K562 (cell line): ENCODE data around the gene SEZ6. TPM values are rescaled to one million over a fixed set of nuclear protein-coding genes. Genes with fewer than 3 reads are reported as not detected.

Experiments used
- ATAC-seq: fragments of 200-7000 bp; cut with Tn5 transposase; 3 replicates; pipeline ENCODE4 v1.9.1; 2020; ENCODE audit warnings: moderate library complexity
- BruUV-seq: library from RNA; stranded (reverse); fragments of 400-500 nt; replicated peaks from 2 replicates; lab custom pipeline; 2021; lab: Mats Ljungman, UMichigan
- CTCF ChIA-PET: fragments of 300-600 bp; formaldehyde crosslinking; extraction: SDS; loops from one replicate; lab custom pipeline; 2021; ENCODE audit warnings: low intra/inter-chr PET ratio; lab: Yijun Ruan, JAX
- POLR2A ChIA-PET: fragments of 300-600, 350-650 bp; sonication (Branson Sonifier 250); formaldehyde crosslinking; extraction: SDS; loops from one replicate; lab custom pipeline; 2021; ENCODE audit warnings: antibody characterized with exemption, inconsistent platforms; lab: Yijun Ruan, JAX
- DNase-seq, 4 experiments: peaks; one replicate each; pipeline versions ENCODE4 v3.0.0 to v3.0.0-alpha.2; 2011 to 2018; ENCODE audit warnings: low spot score in 3 of 4, mixed read lengths in 3 of 4; ENCODE audit errors: extremely low read depth in 1 of 4
- FAIRE-seq: peaks from 2 replicates; lab custom pipeline; 2011; peaks lifted over from hg19 to GRCh38; lab: Jason Lieb, UNC
- H2AFZ ChIP-seq: 2 replicates; pipeline ENCODE4 v1.6.0; 2011; ENCODE audit warnings: low read depth, low read length, control low read depth, inconsistent platforms
- H3K27ac ChIP-seq: fragments of 200-600 bp; 3 replicates; pipeline ENCODE4 v1.8.0; 2011; ENCODE audit warnings: low read depth, mild to moderate bottlenecking, control low read depth, inconsistent platforms, low read length, moderate library complexity, mixed read lengths; ENCODE audit errors: extremely low read depth
- H3K27me3 ChIP-seq, 2 experiments: fragments of 300-600 bp in 1 of 2; 2 replicates in 1 of 2; 3 replicates in 1 of 2; pipeline versions ENCODE4 v1.6.0 to v1.8.0; 2011; ENCODE audit warnings: inconsistent platforms in 2 of 2, low read length in 2 of 2, mild to moderate bottlenecking in 1 of 2, mixed read lengths in 1 of 2, moderate library complexity in 1 of 2; ENCODE audit not compliant: control insufficient read depth in 2 of 2, insufficient read depth in 2 of 2
- H3K36me3 ChIP-seq: fragments of 300-600 bp; 3 replicates; pipeline ENCODE4 v1.8.0; 2011; ENCODE audit warnings: mild to moderate bottlenecking, low read length, inconsistent platforms; ENCODE audit not compliant: control insufficient read depth, insufficient read depth
- H3K4me1 ChIP-seq, 2 experiments: fragments of 200-600 bp in 1 of 2; replicated peaks in 1 of 2; 2 replicates in 1 of 2; 3 replicates in 1 of 2; pipeline versions ENCODE4 v1.5.1 to v1.8.0; 2011; ENCODE audit warnings: inconsistent platforms in 2 of 2, low read length in 2 of 2, mild to moderate bottlenecking in 1 of 2, mixed read lengths in 1 of 2, moderate library complexity in 1 of 2; ENCODE audit not compliant: control insufficient read depth in 2 of 2, insufficient read depth in 2 of 2
- H3K4me2 ChIP-seq: 2 replicates; pipeline ENCODE4 v1.6.1; 2011; ENCODE audit warnings: low read length, control low read depth, inconsistent platforms, mixed read lengths; ENCODE audit not compliant: insufficient read depth
- H3K4me3 ChIP-seq: fragments of 200-600 bp; sonication (generic), shearing (Covaris generic); 2 replicates; pipeline ENCODE4 v1.5.1; 2016; ENCODE audit warnings: control low read depth, inconsistent platforms
- H3K79me2 ChIP-seq: fragments of 200-600 bp; 3 replicates; pipeline ENCODE4 v1.8.0; 2011; ENCODE audit warnings: low read length, inconsistent platforms; ENCODE audit not compliant: control insufficient read depth, insufficient read depth
- H3K9ac ChIP-seq, 2 experiments: 2 replicates each; pipeline versions ENCODE4 v1.6.0 to v1.6.1; 2011; ENCODE audit warnings: low read depth in 2 of 2, low read length in 2 of 2, control low read depth in 1 of 2, inconsistent platforms in 1 of 2, mild to moderate bottlenecking in 1 of 2, mixed read lengths in 1 of 2; ENCODE audit not compliant: insufficient read depth in 1 of 2
- H3K9me1 ChIP-seq: one replicate; pipeline ENCODE4 v1.6.0; 2011; ENCODE audit warnings: inconsistent platforms, mild to moderate bottlenecking, low read length, moderate library complexity; ENCODE audit not compliant: control insufficient read depth, insufficient read depth
- H3K9me3 ChIP-seq: replicated peaks from 2 replicates; pipeline ENCODE4 v1.5.1; 2011; ENCODE audit warnings: low read depth, low read length, inconsistent platforms; ENCODE audit not compliant: control insufficient read depth, insufficient read depth
- H4K20me1 ChIP-seq: replicated peaks from 2 replicates; pipeline ENCODE4 v1.6.1; 2011; ENCODE audit warnings: low read length, inconsistent platforms, mixed read lengths; ENCODE audit not compliant: control insufficient read depth, insufficient read depth
- BHLHE40 ChIP-seq: IDR thresholded peaks from 2 replicates; pipeline ENCODE4 v1.6.1; 2011; ENCODE audit warnings: low read length, improper control_type of control experiment
- CHD1 ChIP-seq: fragments of 200-600 bp; sonication (generic); IDR thresholded peaks from one replicate; pipeline ENCODE4 v1.6.1; 2012; ENCODE audit warnings: mild to moderate bottlenecking, moderate library complexity, low read length, inconsistent platforms
- EGR1 ChIP-seq: fragments of 450-650 bp; conservative IDR thresholded peaks from 2 replicates; pipeline ENCODE4 v1.6.1; 2017; ENCODE audit warnings: mild to moderate bottlenecking
- FUS ChIP-seq: fragments of 200-400 bp; formaldehyde crosslinking; optimal IDR thresholded peaks from 2 replicates; pipeline ENCODE3; 2017; ENCODE audit warnings: low read depth, low read length
- ILF3 ChIP-seq: fragments of 450-650 bp; IDR thresholded peaks from 2 replicates; pipeline ENCODE4 v1.6.1; 2018; ENCODE audit warnings: antibody characterized with exemption, mild to moderate bottlenecking, moderate library complexity, borderline replicate concordance
- KLF6 ChIP-seq: fragments of 250-450 bp; sonication (Bioruptor Pico); IDR thresholded peaks from 2 replicates; pipeline ENCODE4 v1.4.0; 2020; ENCODE audit warnings: mild to moderate bottlenecking, moderate library complexity, borderline replicate concordance
- NEUROD1 ChIP-seq: fragments of 150-350 bp; IDR thresholded peaks from 2 replicates; pipeline ENCODE4 v1.6.1; 2014; ENCODE audit warnings: borderline replicate concordance, low read length, low read depth; ENCODE audit not compliant: partially characterized antibody
- WGBS: fragments of 100-300 bp; shearing (Covaris generic); methylation state at CpG from one replicate; pipeline ENCODE4 v1.1.6; 2016; ENCODE audit warnings: low coverage, mixed read lengths; ENCODE audit not compliant: insufficient coverage; ENCODE audit errors: missing lambda C conversion rate; 5-methylcytosine and 5-hydroxymethylcytosine counted together
- in situ Hi-C: fragments of 300-500 bp; cut with MboI; formaldehyde crosslinking; loops from 4 replicates; pipeline ENCODE4 v1.15.0; 2018; ENCODE audit warnings: inconsistent platforms, mixed read lengths
- intact Hi-C: fragments of 100-400 bp; cut with micrococcal nuclease; formaldehyde crosslinking; loops from 2 replicates; pipeline ENCODE4 v1.14.2; 2022
- polyA plus RNA-seq, 8 experiments: library from polyadenylated mRNA; depleted of rRNA in 4 of 8; stranded (reverse) in 5 of 8; unstranded in 3 of 8; fragments of >200 nt; fragmentation: Nextera tagmentation in 2 of 8; fragmentation: Illumina TruSeq in 1 of 8; extraction: Ambion mirVana in 2 of 8; extraction: Trizol in 1 of 8; gene quantifications; 2 replicates each; pipeline versions ENCODE4 v1.2.1 to v1.2.3, GENCODE V29; 2011 to 2014; ENCODE audit warnings: inconsistent platforms in 1 of 8, missing spikeins in 1 of 8
- total RNA-seq, 7 experiments: library from RNA; depleted of rRNA in 6 of 7; stranded (reverse); fragments of >200 nt in 6 of 7; fragmentation: Illumina TruSeq in 2 of 7; extraction: Trizol in 2 of 7; gene quantifications; 2 replicates each; pipeline versions ENCODE4 v1.2.1 to v1.2.3, GENCODE V29; 2011 to 2021; ENCODE audit warnings: low replicate concordance in 1 of 7
- TF ChIP-seq, protein P1 (sequence below): IDR thresholded peaks from 3 replicates; pipeline ENCODE4 v1.6.1; 2011; ENCODE audit warnings: borderline replicate concordance, mild to moderate bottlenecking, moderate library complexity; ENCODE audit not compliant: insufficient read length; ENCODE audit errors: extremely low read depth
- TF ChIP-seq, protein P2 (sequence below), 2 experiments: fragments of 250-450 bp in 1 of 2; fragments of 450-650 bp in 1 of 2; sonication (Bioruptor Pico) in 1 of 2; IDR thresholded peaks; 2 replicates each; pipeline versions ENCODE4 v1.6.1 to v1.8.0; 2016 to 2021; ENCODE audit warnings: mild to moderate bottlenecking in 2 of 2, moderate library complexity in 2 of 2, missing compliant biosample characterization in 1 of 2, missing genetic modification characterization in 1 of 2
- TF ChIP-seq, protein P3 (sequence below): fragments of 450-650 bp; IDR thresholded peaks from 2 replicates; pipeline ENCODE4 v1.6.1; 2016

The SEZ6 gene
- total and polyA plus RNA-seq, 9 of the 15 experiments (the other 6 are each of a cell fraction or from before 2014, with no cell fraction given) = not detected

DNA sequence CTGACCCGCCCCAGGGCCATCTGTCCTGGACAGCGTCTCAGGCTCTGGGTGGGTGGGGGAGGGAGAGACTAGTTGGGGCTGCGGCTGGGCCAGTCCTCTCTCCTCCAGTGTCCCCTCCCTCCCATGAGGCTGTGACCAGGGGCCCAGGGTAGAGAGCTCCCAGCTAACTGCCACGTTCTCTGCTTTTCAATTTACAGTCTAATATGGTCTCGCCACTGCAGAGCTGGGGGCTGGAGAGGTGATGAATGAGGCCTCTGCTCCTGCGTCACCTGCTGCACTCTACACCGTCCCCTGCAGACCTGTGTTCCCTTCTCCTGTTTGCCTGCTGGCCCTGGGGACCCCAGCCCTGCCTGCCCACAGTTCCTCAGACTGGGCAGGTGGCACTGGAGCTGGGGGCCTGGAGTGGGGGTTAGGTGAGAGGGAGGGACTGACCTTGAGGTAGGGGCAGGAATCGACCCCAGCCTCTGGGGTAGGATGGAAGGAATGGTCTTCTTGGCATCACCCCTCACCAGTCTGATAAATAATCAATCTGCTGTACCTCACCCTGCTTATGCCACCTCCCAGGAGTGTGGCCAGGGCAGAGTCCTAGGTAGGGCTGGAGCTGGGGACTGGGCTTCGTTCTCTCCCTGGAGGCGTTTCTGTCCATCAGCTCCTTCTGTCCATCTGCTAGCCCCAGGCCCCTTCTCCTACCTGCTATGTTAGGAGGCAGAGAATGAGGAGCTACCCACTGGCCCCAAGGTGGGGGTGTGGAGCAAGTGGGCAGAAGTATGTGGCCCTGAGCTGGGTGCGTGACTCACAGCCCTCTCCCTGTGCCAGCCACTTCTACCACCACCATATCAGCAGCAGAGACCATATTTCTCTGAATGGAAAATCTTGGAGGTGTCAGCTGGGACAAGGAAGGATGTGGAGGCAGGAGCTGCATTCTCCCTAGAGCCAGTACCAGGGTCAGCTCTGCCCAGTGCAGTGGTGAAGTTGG lies 12.9 kb downstream of the SEZ6 start (continued):
- TF ChIP-seq, protein P1, sequence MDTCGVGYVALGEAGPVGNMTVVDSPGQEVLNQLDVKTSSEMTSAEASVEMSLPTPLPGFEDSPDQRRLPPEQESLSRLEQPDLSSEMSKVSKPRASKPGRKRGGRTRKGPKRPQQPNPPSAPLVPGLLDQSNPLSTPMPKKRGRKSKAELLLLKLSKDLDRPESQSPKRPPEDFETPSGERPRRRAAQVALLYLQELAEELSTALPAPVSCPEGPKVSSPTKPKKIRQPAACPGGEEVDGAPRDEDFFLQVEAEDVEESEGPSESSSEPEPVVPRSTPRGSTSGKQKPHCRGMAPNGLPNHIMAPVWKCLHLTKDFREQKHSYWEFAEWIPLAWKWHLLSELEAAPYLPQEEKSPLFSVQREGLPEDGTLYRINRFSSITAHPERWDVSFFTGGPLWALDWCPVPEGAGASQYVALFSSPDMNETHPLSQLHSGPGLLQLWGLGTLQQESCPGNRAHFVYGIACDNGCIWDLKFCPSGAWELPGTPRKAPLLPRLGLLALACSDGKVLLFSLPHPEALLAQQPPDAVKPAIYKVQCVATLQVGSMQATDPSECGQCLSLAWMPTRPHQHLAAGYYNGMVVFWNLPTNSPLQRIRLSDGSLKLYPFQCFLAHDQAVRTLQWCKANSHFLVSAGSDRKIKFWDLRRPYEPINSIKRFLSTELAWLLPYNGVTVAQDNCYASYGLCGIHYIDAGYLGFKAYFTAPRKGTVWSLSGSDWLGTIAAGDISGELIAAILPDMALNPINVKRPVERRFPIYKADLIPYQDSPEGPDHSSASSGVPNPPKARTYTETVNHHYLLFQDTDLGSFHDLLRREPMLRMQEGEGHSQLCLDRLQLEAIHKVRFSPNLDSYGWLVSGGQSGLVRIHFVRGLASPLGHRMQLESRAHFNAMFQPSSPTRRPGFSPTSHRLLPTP = no peak
- TF ChIP-seq FUS = no peak

DNA sequence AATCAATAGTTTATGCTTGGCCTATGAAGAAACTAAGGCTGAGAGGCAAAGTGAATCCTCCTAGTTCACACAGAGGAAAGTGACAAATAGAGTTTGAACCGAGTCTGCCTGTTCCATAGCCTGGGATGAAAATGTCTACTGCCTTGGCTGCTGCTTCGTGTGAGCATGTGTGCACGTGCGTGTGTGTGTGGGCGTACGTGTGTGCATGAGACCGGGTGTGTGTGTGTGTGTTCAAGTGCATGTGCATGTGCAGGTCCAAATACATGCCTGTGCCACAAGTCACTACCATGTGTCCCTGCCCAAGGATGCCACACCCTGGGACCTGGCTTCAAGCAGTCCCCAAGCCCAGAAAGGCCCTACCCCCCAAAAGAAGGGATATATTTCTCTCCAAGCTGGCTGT lies 13.6 kb downstream of the SEZ6 start:
- H3K4me3 ChIP-seq = no peak overlapping the region
- no peaks in the 10 kb centered on the region for H3K9me1 ChIP-seq
- DNase-seq = no peak
- H3K4me1 ChIP-seq = peaks cover 0 to 8% of the 10 kb centered on the region in 2 experiments; a peak in 2 of 5 replicates
- H3K79me2 ChIP-seq = no peaks in the 10 kb centered on the region
- WGBS = 4% methylated on average over 7 of the region's 7 CpGs
- no peaks in the 10 kb centered on the region for H3K9me3 ChIP-seq
- no peak for FAIRE-seq
- POLR2A ChIA-PET = interaction anchor here (1.2 kb wide), 1 partner anchor 10 kb away, joined by 4 read pairs; no protein-coding TSS in a partner anchor
- no peak overlapping the region for H3K4me2 ChIP-seq
- H3K27me3 ChIP-seq = peaks cover 4 to 60% of the 10 kb centered on the region in 2 experiments; a peak in 4 of 5 replicates
- CTCF ChIA-PET = no interaction called here
- H3K36me3 ChIP-seq = no peaks in the 10 kb centered on the region
- no TSS peak for BruUV-seq
- intact Hi-C loops = no loop called here
- TF ChIP-seq BHLHE40 (0 out of 2 replicates have a peak, but pooled peaks have one; percentile 21), EGR1 (peak; percentile 51), NEUROD1 (no peak), CHD1 (no peak), ILF3 (no peak), KLF6 (CRISPR knock-in tag) (no peak)
- TF ChIP-seq, protein P2, sequence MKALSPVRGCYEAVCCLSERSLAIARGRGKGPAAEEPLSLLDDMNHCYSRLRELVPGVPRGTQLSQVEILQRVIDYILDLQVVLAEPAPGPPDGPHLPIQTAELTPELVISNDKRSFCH (CRISPR knock-in tag; IDR thresholded peaks at IDR 0.05) = no peak
- TF ChIP-seq, protein P2 (tag; IDR thresholded peaks at IDR 0.05) = no peak
- TF ChIP-seq, protein P3, sequence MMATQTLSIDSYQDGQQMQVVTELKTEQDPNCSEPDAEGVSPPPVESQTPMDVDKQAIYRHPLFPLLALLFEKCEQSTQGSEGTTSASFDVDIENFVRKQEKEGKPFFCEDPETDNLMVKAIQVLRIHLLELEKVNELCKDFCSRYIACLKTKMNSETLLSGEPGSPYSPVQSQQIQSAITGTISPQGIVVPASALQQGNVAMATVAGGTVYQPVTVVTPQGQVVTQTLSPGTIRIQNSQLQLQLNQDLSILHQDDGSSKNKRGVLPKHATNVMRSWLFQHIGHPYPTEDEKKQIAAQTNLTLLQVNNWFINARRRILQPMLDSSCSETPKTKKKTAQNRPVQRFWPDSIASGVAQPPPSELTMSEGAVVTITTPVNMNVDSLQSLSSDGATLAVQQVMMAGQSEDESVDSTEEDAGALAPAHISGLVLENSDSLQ = no peak
- TF ChIP-seq, all 486 proteins: peak for 2
- Histone ChIP-seq H4K20me1 (peaks cover 16% of the 10 kb centered on the region; the same call in 1 of the 2 replicates), H3K27ac (no peak overlapping the region), H2AFZ (no peak overlapping the region), H3K9ac (no peak overlapping the region)
- in situ Hi-C loops = no loop called here
- ATAC-seq = no peak
